Activated CD4-positive, alpha-beta memory T cell treated with anti-CD3 and anti-CD28 coated beads for 36 hours (primary cell): ENCODE results near the gene NCK2. TPM values are rescaled to one million over a fixed set of nuclear protein-coding genes. Genes with fewer than 3 reads are reported as not detected.

Experiments used
- CTCF ChIA-PET: fragments of 350-600 bp; sonication (Branson Sonifier 250); formaldehyde crosslinking; loops from one replicate; lab custom pipeline; 2021; ENCODE audit warnings: antibody characterized with exemption, inconsistent platforms; lab: Charles Lee
- POLR2A ChIA-PET: fragments of 350-600 bp; sonication (Branson Sonifier 250); formaldehyde crosslinking; loops from one replicate; lab custom pipeline; 2021; ENCODE audit warnings: antibody characterized with exemption; lab: Charles Lee
- DNase-seq: peaks from one replicate; pipeline ENCODE4 v3.0.0-alpha.2; 2020
- H3K27ac Mint-ChIP-seq: one replicate; pipeline ENCODE4 v1.8.0; 2021; ENCODE audit warnings: mixed read lengths
- H3K27me3 Mint-ChIP-seq: one replicate; pipeline ENCODE4 v1.8.0; 2021; ENCODE audit warnings: mixed read lengths
- H3K36me3 Mint-ChIP-seq: one replicate; pipeline ENCODE4 v1.8.0; 2021; ENCODE audit warnings: mixed read lengths
- H3K4me1 Mint-ChIP-seq: one replicate; pipeline ENCODE4 v1.8.0; 2021; ENCODE audit warnings: low read depth, mixed read lengths
- H3K4me3 Mint-ChIP-seq: one replicate; pipeline ENCODE4 v1.8.0; 2021; ENCODE audit warnings: mild to moderate bottlenecking, mixed read lengths
- H3K9me3 Mint-ChIP-seq: one replicate; pipeline ENCODE4 v1.8.0; 2021; ENCODE audit warnings: mixed read lengths
- intact Hi-C: fragments of 100-400 bp; cut with micrococcal nuclease; formaldehyde crosslinking; loops from one replicate; pipeline ENCODE4 v1.15.1; 2023
- total RNA-seq, 2 experiments: library from RNA; stranded (reverse); gene quantifications; one replicate each; pipeline ENCODE4 v1.2.3, GENCODE V29; 2021

Gene NCK2
- total RNA-seq, 2 experiments from 2014 or later = 81.8 to 85.8 TPM

DNA sequence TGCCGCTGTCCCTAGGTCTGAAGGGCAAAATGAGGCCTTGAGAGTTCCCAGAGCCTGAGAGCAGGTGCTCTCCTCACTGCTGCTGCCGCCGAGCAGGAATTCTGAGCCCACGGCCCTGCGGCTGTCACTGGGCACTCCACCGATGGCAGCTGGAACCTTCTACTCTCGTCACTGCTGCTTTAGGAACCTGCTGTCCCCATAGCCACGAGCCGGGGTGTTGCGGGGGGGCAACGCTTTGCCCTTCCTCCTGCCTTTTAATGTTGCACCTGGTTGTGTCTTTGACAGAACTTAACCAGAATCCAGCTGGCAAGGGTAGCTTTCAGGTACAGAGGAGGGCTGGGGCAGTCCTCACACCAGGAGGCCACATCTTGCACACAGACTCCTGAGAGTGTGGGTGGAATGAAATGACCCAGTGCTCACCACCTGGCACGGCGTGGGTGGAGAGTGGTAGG lies 32.3 kb downstream of the NCK2 start:
- H3K27ac Mint-ChIP-seq = peak overlapping the region; percentile 77
- peak overlapping the region; percentile 31 for H3K4me3 Mint-ChIP-seq
- CTCF ChIA-PET = interaction anchor here (0.6 to 1.5 kb wide), 4 partner anchors 15 to 200 kb away, joined by 3 to 4 read pairs (median 4); no protein-coding TSS in a partner anchor
- peaks cover 94% of the 10 kb centered on the region for H3K4me1 Mint-ChIP-seq
- POLR2A ChIA-PET = interaction anchor here (0.9 to 3.6 kb wide), 5 partner anchors 9 to 33 kb away, joined by 3 to 23 read pairs (median 6); no protein-coding TSS in a partner anchor
- peaks cover 20% of the 10 kb centered on the region for H3K36me3 Mint-ChIP-seq
- intact Hi-C loops = loop anchor here (2.0 kb wide), 1 partner anchor 26 kb away; no protein-coding TSS in a partner anchor
- no peaks in the 10 kb centered on the region for H3K27me3 Mint-ChIP-seq
- peak; percentile 40 for DNase-seq
- no peaks in the 10 kb centered on the region for H3K9me3 Mint-ChIP-seq

DNA sequence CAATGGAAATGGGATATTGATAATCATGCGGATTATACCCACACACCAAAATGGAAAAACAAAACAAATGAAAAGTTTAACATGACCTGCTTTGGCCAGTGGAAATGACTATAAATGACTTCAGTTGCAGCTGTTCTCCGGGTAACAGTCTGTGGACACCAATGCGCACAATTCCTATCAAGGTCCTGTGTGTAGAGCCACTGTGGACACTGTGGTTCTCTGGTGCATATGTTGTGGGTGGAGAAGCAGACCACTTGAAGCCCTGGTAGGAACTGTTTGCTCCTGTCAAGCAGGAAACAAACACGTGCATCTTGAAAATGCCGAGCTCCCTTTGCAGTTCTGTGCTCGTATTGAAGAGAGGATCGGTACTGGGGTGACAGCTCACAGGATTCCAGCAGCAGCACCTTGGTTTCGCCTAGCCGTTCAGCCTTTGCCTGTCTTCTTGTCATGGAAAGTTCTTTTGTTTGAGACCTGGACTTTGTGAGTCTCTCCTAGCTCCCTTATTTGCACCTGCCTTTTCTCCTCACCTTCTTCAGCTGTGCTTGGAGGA lies 32.9 kb downstream of the NCK2 start:
- H3K36me3 Mint-ChIP-seq = peaks cover 16% of the 10 kb centered on the region
- ChIA-PET CTCF (interaction anchor here (0.6 to 1.5 kb wide), 3 partner anchors 20 to 201 kb away, joined by 3 to 4 read pairs (median 4); no protein-coding TSS in a partner anchor), POLR2A (interaction anchor here (1.1 to 3.6 kb wide), 6 partner anchors 10 to 81 kb away, joined by 3 to 23 read pairs (median 4); no protein-coding TSS in a partner anchor)
- no peaks in the 10 kb centered on the region for H3K27me3 Mint-ChIP-seq
- peaks cover 94% of the 10 kb centered on the region for H3K4me1 Mint-ChIP-seq
- H3K27ac Mint-ChIP-seq = peak overlapping the region; percentile 77
- DNase-seq = peak; percentile 21
- H3K4me3 Mint-ChIP-seq = peak overlapping the region; percentile 5
- no peaks in the 10 kb centered on the region for H3K9me3 Mint-ChIP-seq
- intact Hi-C loops = loop anchor here (2.0 kb wide), 1 partner anchor 25 kb away; no protein-coding TSS in a partner anchor

DNA sequence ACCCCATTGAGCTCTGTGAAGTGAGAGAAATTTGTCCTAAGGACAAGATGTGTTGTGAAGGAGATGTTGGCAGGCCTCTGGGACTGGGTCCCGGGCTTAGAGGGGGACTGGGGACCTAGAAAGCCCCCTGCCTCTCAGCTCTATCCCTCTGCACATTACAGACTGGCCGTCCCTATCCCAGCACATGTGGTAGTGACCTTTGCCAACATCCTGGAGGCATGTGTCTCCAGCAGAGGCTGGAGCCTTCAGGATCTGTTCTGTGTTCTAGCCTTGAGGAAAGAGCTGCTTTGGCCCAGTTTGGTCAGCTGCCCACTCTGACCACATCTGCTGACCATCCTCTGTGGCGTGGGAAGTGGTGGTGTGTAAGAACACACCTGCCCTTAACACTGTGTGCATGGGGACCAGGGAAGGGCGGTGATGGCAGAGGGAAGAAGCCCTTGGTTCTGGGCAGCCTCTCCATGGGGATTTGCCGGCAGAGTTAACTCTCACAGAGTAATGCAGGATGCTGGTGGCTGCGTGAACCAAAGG lies 33.4 kb downstream of the NCK2 start:
- ChIA-PET CTCF (interaction anchor here (1.0 to 1.9 kb wide), 3 partner anchors 20 to 202 kb away, joined by 4 to 8 read pairs (median 4); no protein-coding TSS in a partner anchor), POLR2A (interaction anchor here (1.1 to 3.6 kb wide), 5 partner anchors 9 to 81 kb away, joined by 3 to 23 read pairs (median 5); no protein-coding TSS in a partner anchor)
- intact Hi-C loops = no loop called here
- peaks cover 94% of the 10 kb centered on the region for H3K4me1 Mint-ChIP-seq
- H3K4me3 Mint-ChIP-seq = no peak overlapping the region
- no peaks in the 10 kb centered on the region for H3K27me3 Mint-ChIP-seq
- H3K27ac Mint-ChIP-seq = peak overlapping the region; percentile 77
- H3K36me3 Mint-ChIP-seq = peaks cover 13% of the 10 kb centered on the region
- DNase-seq = peak; percentile 9
- no peaks in the 10 kb centered on the region for H3K9me3 Mint-ChIP-seq

DNA sequence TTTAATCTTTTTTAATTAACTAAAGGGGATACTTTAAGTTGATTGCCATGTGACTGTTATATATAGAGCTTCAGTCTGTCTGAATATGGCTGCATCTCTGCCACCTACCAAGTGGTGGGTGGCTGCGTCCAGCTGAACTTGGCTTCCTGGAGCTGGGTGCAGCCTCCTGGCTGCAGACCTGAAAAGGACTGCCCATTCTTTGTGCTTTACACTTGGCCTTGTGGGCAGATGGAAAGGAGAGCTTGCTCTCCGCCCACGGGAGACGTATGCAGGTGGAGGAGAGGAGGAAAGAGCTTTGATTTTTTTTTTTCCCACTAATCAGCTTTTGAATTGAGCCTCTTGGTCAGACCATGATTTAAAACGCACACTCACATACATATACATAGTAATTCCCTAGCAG lies 34.7 kb downstream of the NCK2 start:
- intact Hi-C loops = no loop called here
- no peak overlapping the region for H3K4me3 Mint-ChIP-seq
- peak overlapping the region; percentile 72 for H3K27ac Mint-ChIP-seq
- H3K4me1 Mint-ChIP-seq = peaks cover 94% of the 10 kb centered on the region
- no peaks in the 10 kb centered on the region for H3K27me3 Mint-ChIP-seq
- no peaks in the 10 kb centered on the region for H3K9me3 Mint-ChIP-seq
- ChIA-PET POLR2A (interaction anchor here (0.6 to 3.6 kb wide), 4 partner anchors 11 to 79 kb away, joined by 3 to 23 read pairs (median 3); no protein-coding TSS in a partner anchor), CTCF (interaction anchor here (0.5 to 1.9 kb wide), 7 partner anchors 8 to 314 kb away, joined by 3 to 8 read pairs (median 4); no protein-coding TSS in a partner anchor)
- H3K36me3 Mint-ChIP-seq = peaks cover 10% of the 10 kb centered on the region
- peak; percentile 10 for DNase-seq

DNA sequence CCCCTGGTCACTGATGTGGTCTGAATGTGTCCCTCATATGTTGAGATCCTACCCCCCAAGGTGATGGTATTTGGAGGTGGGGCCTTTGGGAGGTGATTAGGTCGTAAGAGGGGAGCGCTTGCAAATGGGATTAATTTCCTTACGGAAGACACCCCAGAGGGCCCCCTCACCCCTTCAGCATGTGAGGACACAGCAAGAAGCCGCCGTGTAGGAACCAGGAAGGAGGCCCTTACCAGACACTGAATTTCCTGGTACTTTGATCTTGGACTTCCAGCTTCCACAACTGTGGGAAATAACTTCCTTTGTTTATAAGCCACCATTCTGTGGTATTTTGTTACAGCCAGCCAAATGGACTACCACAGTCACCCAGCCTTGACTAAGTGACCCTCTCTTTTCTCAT lies 35.9 kb downstream of the NCK2 start:
- CTCF ChIA-PET = no interaction called here
- Mint-ChIP-seq H3K9me3 (no peaks in the 10 kb centered on the region), H3K27ac (peak overlapping the region; percentile 42), H3K36me3 (peaks cover 7% of the 10 kb centered on the region), H3K4me3 (no peak overlapping the region), H3K27me3 (no peaks in the 10 kb centered on the region), H3K4me1 (peaks cover 94% of the 10 kb centered on the region)
- intact Hi-C loops = no loop called here
- peak; percentile 9 for DNase-seq
- POLR2A ChIA-PET = no interaction called here

DNA sequence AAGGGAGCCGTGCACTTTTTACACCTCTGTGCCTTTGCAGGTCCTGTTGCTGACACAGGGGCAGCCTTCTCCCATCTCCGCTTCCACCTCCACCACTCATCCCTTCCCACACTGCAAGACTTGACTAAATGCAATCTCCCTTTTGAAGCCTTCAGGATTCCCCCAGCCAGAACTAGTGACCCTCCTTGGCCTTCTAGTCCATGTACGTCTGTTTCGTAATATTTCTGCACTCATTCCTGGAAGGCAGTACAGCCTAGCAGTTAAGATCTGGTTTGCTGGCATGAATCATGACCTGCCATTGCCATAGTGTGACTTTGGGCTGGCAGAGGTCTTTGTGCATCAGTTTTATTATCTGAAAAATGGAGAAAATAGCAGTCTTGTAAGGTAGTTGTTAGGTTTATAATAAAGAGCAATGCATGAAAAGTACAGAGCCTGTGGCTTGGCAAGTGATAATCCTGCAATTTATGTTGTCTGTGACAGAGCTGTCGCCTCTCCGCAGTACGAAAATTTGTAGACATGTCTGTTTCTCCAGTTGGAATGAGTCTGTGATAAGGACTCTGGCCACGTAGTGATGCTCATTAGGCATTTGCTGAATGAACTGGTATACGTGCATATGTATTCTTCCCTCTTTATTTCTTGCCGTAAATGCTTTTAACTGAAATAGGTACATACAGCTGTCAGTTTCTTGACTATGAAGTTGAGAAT lies 36.7 kb downstream of the NCK2 start:
- CTCF ChIA-PET = interaction anchor here (0.8 to 1.8 kb wide), 2 partner anchors 34 to 76 kb away, joined by 3 to 10 read pairs; no protein-coding TSS in a partner anchor
- POLR2A ChIA-PET = no interaction called here
- H3K4me1 Mint-ChIP-seq = peaks cover 94% of the 10 kb centered on the region
- no peak overlapping the region for H3K4me3 Mint-ChIP-seq
- peak; percentile 12 for DNase-seq
- H3K36me3 Mint-ChIP-seq = peaks cover 8% of the 10 kb centered on the region
- intact Hi-C loops = no loop called here
- H3K27me3 Mint-ChIP-seq = no peaks in the 10 kb centered on the region
- no peaks in the 10 kb centered on the region for H3K9me3 Mint-ChIP-seq
- H3K27ac Mint-ChIP-seq = peak overlapping the region; percentile 50

DNA sequence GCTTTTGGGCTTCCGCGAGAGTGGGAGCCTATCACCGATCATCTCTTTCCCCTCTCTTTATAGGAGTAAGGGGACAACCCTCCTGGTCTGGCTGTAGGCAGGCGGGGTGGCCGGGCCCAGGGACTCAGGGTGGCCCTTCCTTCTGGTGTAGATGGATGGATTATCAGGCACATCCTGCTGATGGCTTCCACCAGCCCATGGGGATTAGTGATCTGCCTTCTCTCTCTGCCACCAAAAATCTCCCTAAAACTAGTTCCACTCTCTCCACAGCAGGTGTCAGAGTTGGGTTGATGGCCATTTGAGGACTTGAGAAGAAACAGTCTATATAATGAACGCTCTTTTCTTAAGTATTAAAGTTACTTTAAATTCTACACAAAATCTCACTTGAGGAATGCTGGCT lies 37.4 kb downstream of the NCK2 start:
- peak overlapping the region; percentile 50 for H3K27ac Mint-ChIP-seq
- CTCF ChIA-PET = interaction anchor here (0.8 to 1.9 kb wide), 6 partner anchors 13 to 304 kb away, joined by 3 to 10 read pairs (median 4); no protein-coding TSS in a partner anchor
- peaks cover 94% of the 10 kb centered on the region for H3K4me1 Mint-ChIP-seq
- intact Hi-C loops = loop anchor here (2.0 kb wide), 1 partner anchor 17 kb away; no protein-coding TSS in a partner anchor
- peaks cover 11% of the 10 kb centered on the region for H3K36me3 Mint-ChIP-seq
- peak overlapping the region; percentile 47 for H3K4me3 Mint-ChIP-seq
- POLR2A ChIA-PET = no interaction called here
- peak; percentile 11 for DNase-seq
- H3K9me3 Mint-ChIP-seq = no peaks in the 10 kb centered on the region
- H3K27me3 Mint-ChIP-seq = no peaks in the 10 kb centered on the region

DNA sequence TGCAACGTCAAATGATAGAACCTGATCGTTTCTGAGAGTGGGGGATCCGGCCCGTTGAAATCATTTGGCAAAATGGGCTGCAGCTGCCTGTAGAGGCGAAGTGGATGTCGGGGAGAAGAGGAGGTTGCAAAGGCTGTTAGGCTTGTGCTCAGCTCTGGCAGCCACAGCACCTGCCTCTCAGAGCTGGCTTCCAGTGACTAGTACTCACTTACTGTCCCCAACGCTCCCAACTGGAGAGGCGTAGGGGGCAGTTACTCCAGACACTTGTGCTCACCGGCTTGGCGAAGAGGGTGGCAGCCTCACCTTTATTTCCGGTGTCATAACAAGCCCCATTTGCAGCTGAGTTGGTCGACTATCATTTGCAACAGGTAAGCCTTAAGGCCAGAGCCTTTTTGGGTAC lies 37.9 kb downstream of the NCK2 start:
- H3K4me3 Mint-ChIP-seq = peak overlapping the region; percentile 47
- intact Hi-C loops = loop anchor here (2.0 kb wide), 1 partner anchor 18 kb away; no protein-coding TSS in a partner anchor
- H3K36me3 Mint-ChIP-seq = peaks cover 11% of the 10 kb centered on the region
- ChIA-PET POLR2A (interaction anchor here (0.8 kb wide), 1 partner anchor 15 kb away, joined by 3 read pairs; no protein-coding TSS in a partner anchor), CTCF (interaction anchor here (0.6 to 1.9 kb wide), 10 partner anchors 11 to 304 kb away, joined by 3 to 10 read pairs (median 4); no protein-coding TSS in a partner anchor)
- peak; percentile 15 for DNase-seq
- no peaks in the 10 kb centered on the region for H3K9me3 Mint-ChIP-seq
- H3K4me1 Mint-ChIP-seq = peaks cover 94% of the 10 kb centered on the region
- H3K27ac Mint-ChIP-seq = peak overlapping the region; percentile 47
- no peaks in the 10 kb centered on the region for H3K27me3 Mint-ChIP-seq

DNA sequence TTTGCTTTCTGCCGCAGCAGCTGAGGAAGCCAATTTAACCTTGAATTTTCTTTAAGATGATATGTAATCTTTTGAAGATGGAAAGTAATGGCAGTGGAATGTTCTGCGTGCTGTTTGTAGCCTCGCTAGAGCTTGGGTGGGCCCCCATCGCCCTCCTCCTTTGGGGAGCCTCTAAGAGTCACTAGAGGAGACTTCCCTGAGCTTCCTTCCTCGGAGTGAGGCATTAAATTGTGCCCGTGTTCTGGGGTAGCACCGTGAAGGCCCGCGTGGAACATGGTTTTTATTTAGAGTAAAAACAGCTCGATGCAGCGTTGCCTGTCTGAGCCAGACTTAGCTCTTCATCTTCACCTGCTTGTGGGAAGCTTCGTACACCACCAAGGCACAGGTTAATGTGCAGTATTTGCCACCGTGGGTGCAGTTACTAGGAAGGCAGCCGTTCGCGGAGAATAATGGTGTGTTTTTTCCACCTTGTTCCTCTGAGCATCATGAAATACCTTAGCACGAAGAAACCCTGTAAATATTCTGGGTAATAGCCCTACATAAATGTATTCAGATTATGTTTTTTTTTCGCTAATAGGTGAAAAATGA lies 38.5 kb downstream of the NCK2 start:
- Mint-ChIP-seq H3K4me3 (peak overlapping the region; percentile 47), H3K9me3 (no peaks in the 10 kb centered on the region), H3K27ac (peak overlapping the region; percentile 62), H3K4me1 (peaks cover 94% of the 10 kb centered on the region), H3K27me3 (no peaks in the 10 kb centered on the region), H3K36me3 (peaks cover 11% of the 10 kb centered on the region)
- POLR2A ChIA-PET = interaction anchor here (0.8 kb wide), 1 partner anchor 15 kb away, joined by 3 read pairs; no protein-coding TSS in a partner anchor
- peak; percentile 8 for DNase-seq
- CTCF ChIA-PET = interaction anchor here (0.7 to 1.9 kb wide), 9 partner anchors 12 to 303 kb away, joined by 3 to 10 read pairs (median 4); no protein-coding TSS in a partner anchor
- intact Hi-C loops = loop anchor here (2.0 kb wide), 1 partner anchor 18 kb away; no protein-coding TSS in a partner anchor

DNA sequence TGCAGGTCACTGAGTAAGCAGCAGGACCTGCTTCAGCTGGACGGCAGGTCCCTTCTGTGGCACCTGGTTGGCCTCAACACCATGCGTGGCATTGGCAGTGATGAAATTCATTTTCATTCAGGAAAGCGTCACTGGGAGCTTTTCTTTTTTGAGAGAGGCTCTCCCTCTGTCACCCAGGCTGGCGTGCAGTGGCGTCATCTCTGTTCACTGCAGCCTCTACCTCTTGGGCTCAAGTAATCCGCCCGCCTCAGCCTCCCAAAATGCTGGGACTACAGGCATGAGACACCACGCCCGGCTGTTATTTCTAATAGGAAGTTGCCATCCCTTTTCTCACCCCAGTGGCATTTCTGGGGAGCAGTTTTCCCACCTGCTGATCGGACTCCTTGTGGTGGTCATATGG lies 39.3 kb downstream of the NCK2 start:
- POLR2A ChIA-PET = no interaction called here
- intact Hi-C loops = loop anchor here (2.0 kb wide), 1 partner anchor 19 kb away; no protein-coding TSS in a partner anchor
- no peaks in the 10 kb centered on the region for H3K9me3 Mint-ChIP-seq
- H3K4me3 Mint-ChIP-seq = no peak overlapping the region
- H3K4me1 Mint-ChIP-seq = peaks cover 96% of the 10 kb centered on the region
- peak overlapping the region; percentile 43 for H3K27ac Mint-ChIP-seq
- H3K27me3 Mint-ChIP-seq = no peaks in the 10 kb centered on the region
- peaks cover 11% of the 10 kb centered on the region for H3K36me3 Mint-ChIP-seq
- CTCF ChIA-PET = interaction anchor here (1.9 kb wide), 1 partner anchor 208 kb away, joined by 7 read pairs; no protein-coding TSS in a partner anchor
- DNase-seq = no peak

DNA sequence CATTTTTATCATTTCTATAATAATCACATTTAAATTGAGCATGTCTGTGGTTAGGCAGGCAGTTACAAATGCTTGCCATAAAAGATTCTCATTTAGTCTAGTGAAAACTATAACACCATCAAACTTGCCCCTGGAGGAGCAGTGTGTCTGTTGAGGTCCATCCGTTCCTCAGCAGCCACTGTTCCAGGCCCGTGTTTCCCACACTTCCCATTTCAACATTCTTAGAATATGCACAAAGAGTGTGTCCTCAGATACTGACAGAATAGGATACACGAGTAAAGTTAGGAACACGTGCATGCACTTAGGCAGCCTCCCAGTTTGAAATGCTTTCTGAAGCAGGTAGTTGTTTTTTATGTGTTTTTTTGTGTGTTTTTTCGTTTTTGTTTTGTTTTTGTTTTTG lies 39.9 kb downstream of the NCK2 start:
- Mint-ChIP-seq H3K36me3 (peaks cover 13% of the 10 kb centered on the region), H3K4me3 (no peak overlapping the region), H3K27me3 (no peaks in the 10 kb centered on the region), H3K4me1 (peaks cover 97% of the 10 kb centered on the region), H3K27ac (no peak overlapping the region), H3K9me3 (no peaks in the 10 kb centered on the region)
- intact Hi-C loops = no loop called here
- ChIA-PET CTCF (no interaction called here), POLR2A (no interaction called here)
- no peak for DNase-seq
